HG03439 (cell line): ENCODE measurements around the gene PKM.

Source experiments
- ATAC-seq: cut with Tn5 transposase; IDR thresholded peaks from one replicate; pipeline ENCODE4 v1.9.1; 2021; ENCODE audit warnings: mild to moderate bottlenecking, moderate library complexity; ENCODE audit not compliant: unreplicated experiment

Gene PKM

DNA sequence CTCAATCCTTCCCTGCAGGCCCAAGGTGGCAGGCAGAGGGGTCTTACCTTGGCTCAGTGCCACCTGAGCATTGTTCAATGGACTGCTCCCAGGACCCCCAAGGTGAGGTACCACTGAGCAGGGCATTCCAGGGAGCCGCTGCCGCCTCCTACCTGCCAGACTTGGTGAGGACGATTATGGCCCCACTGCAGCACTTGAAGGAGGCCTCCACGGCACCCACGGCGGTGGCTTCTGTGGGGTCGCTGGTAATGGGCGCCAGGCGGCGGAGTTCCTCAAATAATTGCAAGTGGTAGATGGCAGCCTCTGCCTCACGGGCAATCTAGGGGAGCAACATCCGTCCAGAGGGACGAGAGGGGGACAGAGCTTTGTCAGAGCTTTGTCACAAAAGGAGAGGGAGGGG is 28.7 kb downstream of the PKM start:
- ATAC-seq = no peak

DNA sequence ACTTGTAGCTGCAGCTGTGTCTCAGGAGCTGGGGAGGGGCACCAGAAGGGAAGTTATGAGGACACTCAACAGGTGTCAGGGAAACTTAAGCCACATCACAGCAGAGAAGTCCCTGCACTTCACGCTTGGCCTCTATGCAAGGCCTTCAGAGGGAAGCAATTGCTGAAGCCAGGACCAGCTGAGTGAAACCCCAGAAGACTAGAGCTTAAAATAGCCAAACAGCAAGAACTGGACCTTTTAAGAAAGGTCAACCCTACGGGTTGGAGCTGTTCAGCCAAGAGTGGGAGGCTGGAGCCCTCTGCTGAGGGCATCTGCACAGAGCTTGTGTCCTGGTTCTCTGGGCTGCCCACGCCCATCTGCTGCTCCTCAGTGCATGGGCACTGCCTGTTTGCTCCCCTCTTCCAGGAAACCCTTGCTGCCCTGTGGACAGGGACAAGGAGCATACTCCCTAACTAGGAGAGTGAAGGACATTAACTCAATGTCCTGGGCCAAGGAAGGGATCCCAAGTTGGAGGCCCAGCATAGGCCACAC is 29.5 kb downstream of the PKM start:
- ATAC-seq = no peak

DNA sequence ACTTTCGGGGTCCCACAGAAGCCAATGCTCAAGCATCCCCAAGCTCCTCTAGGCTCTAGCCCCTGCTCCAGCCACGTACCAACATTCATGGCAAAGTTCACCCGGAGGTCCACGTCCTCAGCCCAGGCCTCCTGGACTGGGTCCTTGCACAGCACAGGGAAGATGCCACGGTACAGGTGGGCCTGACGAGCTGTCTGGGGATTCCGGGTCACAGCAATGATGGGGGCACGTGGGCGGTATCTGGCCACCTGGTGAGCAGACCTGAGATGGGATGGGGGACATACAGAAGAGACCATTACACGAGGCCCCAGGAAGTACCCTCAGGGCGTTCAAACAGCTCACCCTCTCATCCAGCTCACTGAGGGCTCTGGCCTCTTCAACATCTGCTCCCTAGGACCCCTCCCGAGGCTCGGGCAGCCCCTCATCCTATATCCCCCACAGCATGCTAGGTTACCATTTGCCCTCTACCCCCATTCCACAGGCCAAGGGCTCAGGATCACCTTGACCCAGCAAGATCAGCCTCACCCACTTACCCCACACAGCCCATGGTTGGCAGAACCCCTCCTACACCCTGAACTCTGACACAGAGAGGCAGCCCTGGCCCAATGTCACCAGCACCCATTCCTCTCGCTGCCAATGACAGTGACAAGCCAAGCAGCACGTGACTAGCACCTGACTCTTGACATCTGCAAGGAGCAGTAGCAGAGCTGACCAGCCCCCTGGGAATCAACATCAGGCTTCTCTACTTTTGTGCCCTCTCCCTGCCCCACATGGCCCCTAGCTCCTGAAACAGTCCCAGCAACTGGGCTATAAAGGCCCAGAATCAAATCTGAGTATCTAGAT is 30.4 kb downstream of the PKM start:
- no peak for ATAC-seq

DNA sequence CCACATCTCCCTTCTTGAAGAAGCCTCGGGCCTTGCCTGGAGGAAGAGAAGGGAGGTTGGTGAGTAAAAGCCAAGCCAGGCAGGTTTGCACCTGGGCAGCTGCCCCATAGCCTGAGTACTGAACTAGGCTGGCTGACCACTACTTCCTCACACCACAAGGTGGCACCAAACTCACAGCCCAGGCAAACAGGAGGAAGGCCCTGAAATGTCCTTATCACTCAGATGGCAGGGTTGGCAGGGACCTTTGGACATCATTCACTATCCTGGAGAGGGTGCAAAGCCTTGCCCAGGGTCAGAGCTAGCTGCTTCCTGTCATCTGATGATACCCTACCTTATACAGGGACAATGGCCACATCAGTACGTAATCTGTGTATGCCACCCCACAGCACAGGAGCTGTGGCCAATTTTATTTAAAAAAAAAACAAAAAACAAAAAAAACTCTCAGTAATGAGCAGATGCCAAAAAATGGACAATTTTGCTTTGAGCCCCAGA is 31.2 kb downstream of the PKM start:
- no peak for ATAC-seq

DNA sequence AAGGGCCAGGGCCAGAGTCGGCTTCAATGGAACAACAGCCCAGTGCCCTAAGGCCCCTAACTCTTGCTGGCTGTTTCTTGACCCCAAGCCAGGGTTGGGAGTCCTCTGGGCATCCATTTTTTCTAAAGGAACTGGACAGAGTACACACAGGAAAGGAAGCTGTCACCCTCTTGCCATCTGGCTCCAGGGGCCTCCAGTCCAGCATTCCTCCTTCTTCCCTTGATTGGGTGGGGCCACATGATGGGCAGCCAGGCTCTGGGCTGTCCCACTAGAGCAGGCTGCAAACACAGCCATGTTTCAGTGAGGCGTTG is 31.8 kb downstream of the PKM start:
- ATAC-seq = no peak

DNA sequence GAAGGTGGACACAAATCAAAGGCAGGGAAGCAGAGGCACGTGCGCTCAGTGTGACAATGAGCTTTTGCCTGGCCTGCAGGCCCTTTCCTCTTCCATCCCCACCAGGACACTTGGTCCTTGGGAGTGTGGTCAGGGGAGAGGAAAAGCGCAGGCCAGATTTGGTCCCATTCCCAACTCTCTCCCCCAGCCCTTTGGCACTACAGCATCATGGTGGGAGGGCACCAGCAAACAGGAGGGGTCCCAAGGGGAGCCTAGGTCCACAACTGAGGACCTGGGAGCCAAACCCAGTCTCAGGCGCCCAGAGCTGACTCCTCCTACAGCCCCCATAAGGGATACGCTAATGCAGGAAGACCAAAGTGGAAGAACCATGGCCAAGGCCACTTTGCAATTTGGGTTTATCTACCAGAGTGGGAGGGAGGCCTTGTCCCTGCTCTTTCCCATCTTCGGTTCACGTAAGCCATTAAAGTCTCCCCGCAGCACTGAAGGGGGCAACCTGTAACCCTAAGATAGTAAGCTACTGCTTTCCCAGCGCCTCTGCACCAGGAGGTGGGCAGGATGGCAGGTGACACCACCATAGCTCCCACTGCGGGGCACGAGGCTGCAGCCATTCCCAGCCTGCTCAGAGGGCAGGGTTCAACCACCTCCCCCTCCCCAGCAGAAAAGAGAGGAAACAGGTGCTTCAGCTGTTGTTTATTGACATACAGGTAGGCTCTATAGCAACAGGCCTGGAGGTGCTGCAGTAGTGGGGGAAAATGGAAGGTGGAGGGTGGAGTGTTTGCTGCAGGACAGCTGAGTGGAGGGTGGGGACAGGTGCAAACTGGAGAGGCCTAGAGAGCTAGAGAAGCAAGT is 32.4 kb downstream of the PKM start:
- no peak for ATAC-seq

DNA sequence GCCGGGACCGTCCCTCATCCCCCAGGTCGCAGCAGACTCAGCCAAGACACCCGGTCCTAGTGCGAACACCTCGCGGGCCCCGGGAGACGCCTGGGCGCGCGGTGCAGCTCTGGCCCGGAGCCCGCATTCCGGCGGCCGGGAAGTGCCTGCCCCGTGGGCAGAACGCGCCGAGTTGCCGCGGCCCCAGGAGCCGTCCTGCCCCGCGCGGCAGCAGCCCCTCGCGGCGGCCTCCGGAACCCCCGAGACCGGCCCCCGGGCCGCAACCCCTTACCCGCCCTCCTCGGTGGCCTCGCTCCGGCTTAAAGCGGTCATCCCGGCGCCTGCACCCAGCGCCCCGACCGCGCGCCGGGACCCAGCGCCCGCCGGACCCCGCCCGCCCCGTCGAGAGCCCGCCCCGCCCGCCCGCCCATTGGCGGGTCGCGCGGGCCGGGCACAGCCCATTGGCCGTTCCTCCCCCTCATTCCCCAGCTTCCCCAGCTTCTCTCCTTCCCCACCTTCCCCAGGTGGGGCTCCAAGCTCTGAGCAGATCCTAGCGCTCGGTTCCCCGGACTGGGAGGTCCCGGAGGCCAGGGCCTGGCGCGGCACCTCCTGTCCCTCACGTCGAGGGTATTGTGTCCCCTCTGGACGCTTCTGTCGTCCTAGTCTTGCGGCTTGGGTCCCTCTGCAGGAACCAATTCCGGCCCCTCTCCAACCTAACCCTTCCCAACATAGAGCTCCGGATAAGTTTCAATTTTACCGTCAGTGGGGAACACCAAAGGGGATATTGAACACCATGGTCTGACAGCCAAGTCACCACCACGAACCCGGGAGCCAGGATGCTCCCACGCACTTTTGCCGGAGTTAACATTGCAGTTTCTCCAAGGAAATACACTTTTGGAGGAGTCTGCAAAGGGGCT is 33.3 kb downstream of the PKM start, which contains the start of gene GRAMD2A:
Gene GRAMD2A (minus strand): TSS at position 328 of the 896 bp plus-strand sequence.
- no peak for ATAC-seq

DNA sequence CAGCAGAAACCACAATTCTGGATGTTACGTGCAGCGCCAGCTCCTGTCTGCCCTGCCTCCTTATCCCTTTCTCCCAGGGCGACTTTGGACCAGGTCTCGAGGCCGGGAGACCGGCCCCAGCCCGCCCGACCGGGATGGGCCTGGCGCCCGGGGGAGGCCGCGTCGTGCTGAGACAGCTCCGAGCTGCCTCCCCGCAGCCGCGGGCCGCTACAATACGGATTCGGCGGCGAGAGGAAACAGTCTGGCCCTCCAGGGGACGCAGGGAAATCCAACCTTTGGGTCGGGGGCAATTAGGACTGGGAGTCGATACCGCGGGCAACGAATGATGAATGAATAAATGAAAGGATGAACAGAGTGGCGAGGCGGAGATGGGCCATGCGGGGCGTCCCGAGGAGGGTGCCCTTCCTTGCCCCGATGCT is 33.9 kb downstream of the PKM start:
- ATAC-seq = no peak

DNA sequence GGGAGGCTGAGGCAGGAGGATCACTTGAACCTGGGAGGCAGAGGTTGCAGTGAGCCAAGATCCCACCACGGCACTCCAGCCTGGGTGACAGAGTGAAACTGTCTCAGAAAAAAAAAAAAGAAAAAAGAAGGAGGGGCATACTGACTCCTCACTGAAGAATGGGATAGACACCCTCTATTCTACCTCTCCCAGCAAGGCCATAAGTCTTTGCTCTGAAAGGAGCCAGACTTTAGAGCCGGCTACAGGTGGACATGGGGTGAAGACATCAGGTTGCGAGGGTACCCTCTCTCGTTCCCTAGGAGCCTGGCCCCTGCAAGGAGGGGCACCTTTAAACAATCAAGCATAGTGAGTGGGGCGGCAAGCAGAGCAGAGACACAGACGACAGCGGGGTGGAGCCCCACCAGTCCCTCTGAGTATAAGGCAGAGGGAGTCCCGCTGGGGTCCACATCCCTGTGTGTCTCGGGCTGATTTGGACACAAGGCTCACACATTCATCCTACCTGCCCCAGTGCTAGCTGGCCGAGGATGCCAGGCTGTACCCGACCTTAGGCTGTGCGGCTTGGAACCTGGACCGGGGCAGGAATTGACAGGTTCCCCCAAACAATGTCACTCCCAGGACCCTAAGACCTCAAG is 34.5 kb downstream of the PKM start:
- ATAC-seq = no peak

DNA sequence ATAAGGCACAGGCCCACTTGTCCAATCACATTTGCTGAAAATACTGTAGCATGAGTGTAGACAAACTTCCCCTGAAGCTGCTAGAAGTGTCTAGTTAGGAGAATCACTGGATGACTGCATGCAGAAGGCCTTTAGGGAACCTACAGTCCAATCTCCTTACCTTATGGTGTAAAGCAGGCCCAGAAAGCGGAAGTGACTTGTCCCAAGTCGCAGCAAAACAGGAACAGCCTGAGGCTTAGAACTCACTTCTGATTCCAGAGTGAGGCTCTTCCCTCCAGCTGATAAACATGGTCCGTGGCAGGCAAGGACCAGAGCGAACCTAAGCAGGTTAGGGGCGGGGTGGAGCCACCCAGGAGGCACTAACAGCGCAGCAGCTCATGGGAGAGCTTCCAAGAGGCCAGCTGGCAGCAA is 35.9 kb downstream of the PKM start:
- no peak for ATAC-seq

DNA sequence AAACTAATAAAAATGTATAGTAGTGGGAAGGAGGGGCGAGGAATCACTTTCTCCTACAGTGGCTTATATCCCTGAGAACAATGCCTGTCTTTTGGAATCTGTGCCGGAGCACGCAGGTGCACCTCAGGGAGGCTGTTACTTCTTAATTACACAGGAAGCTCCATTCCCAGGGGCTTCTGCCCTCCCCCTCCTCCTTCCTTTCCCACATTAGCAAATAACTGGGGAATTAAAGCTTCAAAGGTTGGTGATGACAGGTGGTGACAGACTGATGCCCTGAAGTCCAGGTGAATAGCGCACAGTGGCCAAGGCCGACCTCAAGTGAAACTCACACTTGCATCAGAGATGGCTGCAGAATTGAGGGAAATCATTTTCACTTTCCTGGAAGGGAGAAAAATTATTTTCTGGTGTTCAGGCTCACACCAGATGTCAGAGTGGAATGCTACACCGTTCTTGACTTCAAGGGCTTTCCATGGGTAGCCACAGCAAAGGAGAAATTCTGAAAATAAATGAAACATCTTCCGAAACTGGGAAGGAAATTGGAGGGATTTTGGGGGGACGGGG is 37.1 kb downstream of the PKM start:
- no peak for ATAC-seq

DNA sequence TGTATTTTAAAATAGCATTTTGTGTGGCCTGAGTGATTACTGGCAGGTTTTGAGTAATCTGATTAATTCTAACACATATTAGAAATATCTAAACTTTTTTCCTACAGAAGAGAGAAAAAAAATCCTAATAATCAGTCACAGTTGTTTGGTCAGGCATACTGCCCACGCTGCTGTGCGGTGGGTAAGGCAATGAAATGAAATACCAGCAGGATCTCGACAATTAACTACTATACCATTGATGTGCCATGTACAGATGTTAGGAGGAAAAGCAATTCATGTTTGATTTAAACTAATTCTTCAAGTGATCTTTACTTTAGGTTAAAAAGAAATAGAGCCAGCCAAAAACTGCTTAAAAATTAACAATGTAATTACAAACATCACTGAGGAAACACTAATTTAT is 38.6 kb downstream of the PKM start:
- ATAC-seq = no peak

DNA sequence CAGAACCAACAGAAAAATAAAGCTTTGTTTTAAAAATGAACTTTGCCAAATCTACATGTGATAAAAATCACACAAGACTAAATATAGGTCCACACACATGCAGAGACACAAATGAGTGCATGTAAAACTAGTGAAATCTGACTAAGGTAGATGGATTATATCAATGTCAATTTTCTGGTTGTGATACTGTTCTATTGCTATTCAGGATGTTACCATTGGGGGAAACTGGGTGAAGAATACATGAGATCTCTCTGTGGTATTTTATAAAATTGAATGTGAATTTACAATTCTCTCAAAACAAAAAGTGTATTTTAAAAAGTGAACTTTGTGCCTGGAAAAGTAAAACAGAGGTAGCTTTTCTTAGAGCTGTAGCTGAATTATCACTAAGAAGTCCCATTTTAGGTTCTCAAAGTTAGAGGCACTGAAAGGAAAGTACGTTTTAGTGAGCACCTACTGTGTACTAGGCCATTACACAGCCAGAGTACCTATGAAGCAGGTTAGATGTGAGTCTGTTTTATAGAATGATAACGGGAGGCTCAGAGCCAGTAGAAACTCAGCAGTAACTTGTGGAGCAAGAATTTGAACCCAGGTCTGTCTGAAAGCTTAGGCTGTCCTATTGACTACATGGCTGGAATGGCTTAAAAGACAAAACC is 41.6 kb downstream of the PKM start:
- ATAC-seq = no peak

DNA sequence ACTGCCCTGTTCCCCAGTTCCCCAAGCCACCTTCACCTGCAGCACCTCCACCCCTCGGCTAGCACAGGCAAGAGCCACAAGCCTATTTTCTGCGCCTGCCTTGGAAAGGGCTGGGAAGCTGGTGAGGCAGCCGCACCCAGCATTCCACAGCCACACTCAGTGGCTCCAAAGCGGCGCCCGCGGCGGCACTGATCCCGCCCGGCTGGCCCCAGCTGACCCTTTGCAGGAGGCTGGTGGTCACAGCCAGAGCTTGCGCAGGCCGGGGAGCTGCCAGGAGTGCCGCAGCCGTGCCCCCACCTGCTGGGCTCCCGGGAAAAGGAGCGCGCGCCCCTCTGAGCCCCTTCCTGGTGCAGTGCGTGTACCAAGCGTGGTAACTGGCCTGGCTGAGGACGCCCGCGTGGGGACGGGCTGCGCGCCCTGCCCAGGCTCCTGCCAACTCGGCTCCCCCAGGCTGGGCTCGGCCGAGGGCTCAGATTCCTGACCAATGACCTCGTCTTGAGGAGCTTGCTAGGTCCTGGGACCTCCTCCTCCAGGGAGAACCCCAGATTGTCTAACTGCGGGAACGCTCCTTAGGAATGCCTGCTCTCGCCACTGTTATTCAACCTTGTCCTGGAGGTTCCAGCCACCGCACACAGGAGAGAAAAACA is 46.7 kb downstream of the PKM start:
- ATAC-seq = no peak

DNA sequence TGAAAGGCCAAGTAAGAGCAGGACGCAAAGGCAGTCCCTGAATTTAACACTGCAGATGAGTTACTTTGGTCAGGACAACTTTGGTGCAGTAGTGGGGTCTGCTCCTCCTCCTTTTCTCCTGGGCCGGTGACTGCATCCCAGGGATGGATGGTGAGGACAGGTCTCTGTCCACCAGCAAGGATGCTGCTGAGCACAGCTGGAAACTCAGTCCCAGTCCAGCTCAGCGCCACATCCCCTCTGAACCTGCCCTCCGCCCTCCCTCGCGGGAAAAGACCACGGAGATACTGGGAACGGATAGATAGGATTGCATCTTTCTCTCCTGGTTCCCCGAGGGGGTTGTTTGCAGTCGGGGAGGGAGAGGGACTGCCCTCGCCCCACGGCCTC is 47.2 kb downstream of the PKM start:
- ATAC-seq = no peak

DNA sequence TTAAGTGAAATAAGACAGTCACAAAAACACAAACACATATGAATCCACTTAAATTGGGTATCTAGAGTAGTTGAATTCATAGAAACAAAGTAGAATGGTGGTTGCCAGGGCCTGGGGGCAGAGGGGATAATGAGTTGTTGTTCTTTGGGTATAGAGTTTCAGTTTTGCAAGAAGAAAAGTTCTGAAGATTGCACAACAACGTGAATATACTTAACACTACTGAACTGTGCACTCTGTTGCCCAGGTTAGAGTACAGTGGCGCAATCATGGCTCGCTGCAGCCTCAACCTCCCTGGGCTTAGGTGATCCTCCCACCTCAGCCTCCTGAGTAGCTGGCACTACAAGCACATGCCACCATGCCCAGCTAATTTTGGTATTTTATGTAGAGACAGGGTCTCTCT is 48.3 kb downstream of the PKM start:
- ATAC-seq = no peak

DNA sequence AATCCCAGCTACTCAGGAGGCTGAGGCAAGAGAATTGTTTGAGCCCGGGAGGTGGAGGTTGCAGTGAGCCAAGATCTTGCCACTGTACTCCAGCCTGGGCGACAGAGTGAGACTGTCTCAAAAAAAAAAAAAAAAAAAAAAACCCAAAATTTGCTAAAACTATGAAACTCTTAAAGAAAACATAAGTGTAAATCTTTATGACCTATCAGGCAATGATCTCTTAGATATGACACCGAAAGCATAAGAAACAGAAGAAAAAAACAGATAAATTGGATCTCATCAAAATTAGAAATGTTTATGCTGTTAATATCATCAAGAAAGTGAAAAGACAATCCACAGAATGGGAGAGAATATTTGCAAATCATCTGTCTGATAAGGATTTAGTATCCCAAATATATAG is 48.7 kb downstream of the PKM start:
- ATAC-seq = no peak

DNA sequence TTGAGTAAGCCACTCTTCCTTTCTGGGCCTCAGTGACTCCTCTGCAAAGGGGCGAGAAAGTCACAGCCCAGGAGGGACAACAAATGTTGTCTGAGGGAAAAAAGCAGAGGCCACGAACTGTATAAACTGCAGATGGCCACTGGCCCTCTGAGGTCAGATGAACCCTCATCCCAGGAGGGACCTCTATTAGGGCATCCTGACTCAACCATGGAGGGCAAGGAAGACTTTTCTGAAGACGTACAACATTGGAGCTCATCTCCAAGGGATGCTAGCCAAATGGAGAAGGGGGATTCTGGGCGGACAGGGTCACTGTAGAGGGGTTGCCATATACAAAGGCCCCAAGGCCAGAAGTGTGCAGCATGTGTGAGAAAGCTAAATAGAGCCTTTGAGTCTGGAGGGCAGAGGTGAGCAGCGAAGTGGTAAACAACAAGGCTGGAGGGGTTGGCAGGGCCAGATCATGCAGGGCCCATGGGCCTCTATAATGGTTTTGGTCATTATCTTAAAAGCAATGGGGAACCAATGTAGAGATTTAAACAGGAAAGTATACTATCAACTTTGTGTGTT is 50.1 kb downstream of the PKM start:
- ATAC-seq = no peak
